Mesendoderm (in vitro differentiated cells): ENCODE measurements around the gene CASZ1. TPM values are rescaled to one million over a fixed set of nuclear protein-coding genes. Genes with fewer than 3 reads are reported as not detected.

Experiments used
- small RNA-seq: library from polyadenylated mRNA; stranded (forward); fragments of <200 nt; extraction: miRNeasy Mini kit (QIAGEN cat#:217004); gene quantifications from one replicate; pipeline ENCODE3, GENCODE V24; 2013; ENCODE audit not compliant: insufficient read depth

CASZ1 gene

Small RNAs within 50 kb of the gene (small RNA-seq; reads per million reads assigned to genes)
- not detected for gene RN7SL614P
